Skin epidermis (tissue), 12 donors: Measurements from ENCODE around the gene RAC2.
"Not testable (repeated sequence)": the region's sequence is repeated elsewhere in the genome, so short reads cannot be mapped to it uniquely, and the experiment has no call there.

Source experiments
- H3K27ac ChIP-seq, 21 experiments: fragments of 200-600 bp; sonication (generic) in 11 of 21; one replicate each; pipeline ENCODE4 v1.5.0; 2020; ENCODE audit warnings: mild to moderate bottlenecking in 3 of 21, inconsistent platforms in 2 of 21, moderate library complexity in 2 of 21
- H3K4me3 ChIP-seq, 7 experiments: fragments of 200-600 bp; sonication (generic) in 2 of 7; one replicate each; pipeline ENCODE4 v1.5.0; 2020; ENCODE audit warnings: inconsistent platforms in 2 of 7, mild to moderate bottlenecking in 2 of 7, moderate library complexity in 1 of 7

The RAC2 gene

GRCh38 chr22:37258753-37259401 is 14.8 kb upstream of the RAC2 start:
- Histone ChIP-seq H3K4me3 (no peak overlapping the region), H3K27ac (no peak overlapping the region)

- Histone ChIP-seq H3K4me3 (no peak overlapping the region), H3K27ac (no peak overlapping the region)
Observed at GRCh38 chr22:37258005-37258752, 14.1 kb upstream of the RAC2 start.

GRCh38 chr22:37256075-37256726 is 12.1 kb upstream of the RAC2 start:
- Histone ChIP-seq H3K27ac (no peak overlapping the region), H3K4me3 (no peak overlapping the region)

GRCh38 chr22:37255558-37256006 is 11.5 kb upstream of the RAC2 start:
- Histone ChIP-seq H3K4me3 (no peak overlapping the region), H3K27ac (no peak overlapping the region)

- H3K4me3 ChIP-seq, result no peak overlapping the region
Observed at GRCh38 chr22:37254867-37255233, 10.8 kb upstream of the RAC2 start.

GRCh38 chr22:37254209-37254866 is 10.3 kb upstream of the RAC2 start:
- no peak overlapping the region for H3K27ac ChIP-seq

More at GRCh38 chr22:37254867-37255233, 10.8 kb upstream of the RAC2 start:
- no peak overlapping the region for H3K27ac ChIP-seq

GRCh38 chr22:37253126-37253660 is 9.1 kb upstream of the RAC2 start:
- Histone ChIP-seq H3K4me3 (no peak overlapping the region), H3K27ac (no peak overlapping the region)

More at GRCh38 chr22:37254209-37254866, 10.3 kb upstream of the RAC2 start:
- no peak overlapping the region for H3K4me3 ChIP-seq

- H3K4me3 ChIP-seq, H3K27ac ChIP-seq: not testable (repeated sequence)
Observed at GRCh38 chr22:37251836-37252235, 7.8 kb upstream of the RAC2 start.

- no peak overlapping the region for H3K27ac ChIP-seq
- H3K4me3 ChIP-seq, result no peak overlapping the region
Observed at GRCh38 chr22:37249986-37250385, 5.9 kb upstream of the RAC2 start.

- Histone ChIP-seq H3K4me3 (no peak overlapping the region), H3K27ac (no peak overlapping the region)
Observed at GRCh38 chr22:37248251-37248650, 4.2 kb upstream of the RAC2 start.

- H3K27ac ChIP-seq, result peak overlapping the region in 2 of 21 experiments; percentile 85 to 97
- no peak overlapping the region for H3K4me3 ChIP-seq
Observed at GRCh38 chr22:37245740-37246139, 1.7 kb upstream of the RAC2 start.

- Histone ChIP-seq H3K27ac (peak overlapping the region in 12 of 21 experiments; percentile 4 to 97 (median 80)), H3K4me3 (no peak overlapping the region)
Observed at GRCh38 chr22:37244922-37245722, 1.1 kb upstream of the RAC2 start.

GRCh38 chr22:37243402-37244113 is 511 bp downstream of the RAC2 start:
- peak overlapping the region; percentile 37 to 56 (median 52) for H3K4me3 ChIP-seq
- peak overlapping the region in 19 of 21 experiments; percentile 41 to 97 (median 79) for H3K27ac ChIP-seq

- H3K27ac ChIP-seq, result peak overlapping the region in 17 of 21 experiments; percentile 49 to 97 (median 80)
- H3K4me3 ChIP-seq, result peak overlapping the region; percentile 37 to 56 (median 52)
Observed at GRCh38 chr22:37242395-37242918, 1.6 kb downstream of the RAC2 start.

GRCh38 chr22:37241351-37242142 is 2.5 kb downstream of the RAC2 start:
- Histone ChIP-seq H3K27ac (peak overlapping the region in 16 of 21 experiments; percentile 2 to 94 (median 61)), H3K4me3 (peak overlapping the region; percentile 4 to 53 (median 18))

GRCh38 chr22:37240941-37241320 is 3.1 kb downstream of the RAC2 start:
- Histone ChIP-seq H3K27ac (peak overlapping the region in 14 of 21 experiments; percentile 2 to 94 (median 66)), H3K4me3 (peak overlapping the region in 4 of 7 experiments; percentile 18 to 53 (median 40))

- peak overlapping the region in 9 of 21 experiments; percentile 38 to 94 (median 70) for H3K27ac ChIP-seq
- H3K4me3 ChIP-seq, result no peak overlapping the region
Observed at GRCh38 chr22:37240240-37240940, 3.7 kb downstream of the RAC2 start.
